Measurements from ENCODE around the gene CPXM2. TPM values are rescaled to one million over a fixed set of nuclear protein-coding genes. Genes with fewer than 3 reads are reported as not detected.

CPXM2 gene
- total and polyA plus RNA-seq, 10 of the 15 experiments (the other 5 are each of a cell fraction or from before 2014, with no cell fraction given) = 0.08 to 1.1 (median 0.58) TPM

DNA sequence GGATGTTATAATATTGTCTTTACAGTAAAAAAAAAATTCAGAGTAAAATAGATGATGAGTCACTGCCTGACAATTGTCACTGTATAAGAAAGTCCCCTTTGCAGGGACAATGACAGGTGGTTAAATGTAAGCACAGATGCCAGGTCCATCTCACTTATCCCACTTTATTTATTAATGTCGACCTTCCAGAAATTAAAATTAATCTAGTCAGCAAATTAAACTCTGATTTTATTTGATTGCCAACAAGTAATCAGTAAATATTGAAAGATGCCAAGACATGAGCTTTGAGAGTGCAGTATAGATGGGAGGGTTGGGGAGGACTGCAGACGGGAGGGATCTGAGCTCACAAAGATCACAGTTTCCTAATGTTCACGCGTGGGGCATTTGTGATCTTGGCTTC is 50.9 kb downstream of the CPXM2 start:
- CTCF ChIA-PET = interaction anchor here (1.0 to 2.0 kb wide), 3 partner anchors 9 to 57 kb away, joined by 3 to 8 read pairs (median 5); no protein-coding TSS in a partner anchor
- ATAC-seq (0 out of 3 replicates have a peak, but pooled peaks have one; percentile 14), FAIRE-seq (no peak), DNase-seq (ENCODE audit: low read depth, low spot score) (no peak)
- in situ Hi-C loops (cut with MboI) (loop anchor here (5.0 to 10.0 kb wide), 2 partner anchors 384 to 448 kb away; no protein-coding TSS in a partner anchor), intact Hi-C loops (cut with micrococcal nuclease; ENCODE audit: unreplicated experiment) (no loop called here)
- H3K4me3 ChIP-seq = no peak overlapping the region
- no peak overlapping the region for H2AFZ ChIP-seq (ENCODE audit: control insufficient read depth, low read depth, low read length)
- RAD21 ChIA-PET (ENCODE audit: unreplicated experiment) = interaction anchor here (0.7 to 3.8 kb wide), 6 partner anchors 7 to 62 kb away, joined by 3 to 27 read pairs (median 4); no protein-coding TSS in a partner anchor
- no peak overlapping the region for H3K4me2 ChIP-seq (ENCODE audit: control insufficient read depth, insufficient read depth)
- 29% methylated on average over 4 of the region's 4 CpGs for WGBS (ENCODE audit: insufficient coverage, insufficient replicate concordance, low lambda C conversion rate, missing lambda C conversion rate)
- H3K4me1 ChIP-seq (ENCODE audit: control insufficient read depth, insufficient read depth, low read length) = peaks cover 5% of the 10 kb centered on the region
- no peaks in the 10 kb centered on the region for H3K27me3 ChIP-seq (replicated peaks in 1 of 2; ENCODE audit: control insufficient read depth in 2 of 2, insufficient read depth in 2 of 2, low read length in 1 of 2)
- BruUV-seq (replicated peaks) = no TSS peak
- H3K9ac ChIP-seq (ENCODE audit: control insufficient read depth, insufficient read depth, low read length) = no peak overlapping the region
- SMC1A ChIA-PET (ENCODE audit: uncharacterized antibody, unreplicated experiment) = interaction anchor here (0.5 to 9.4 kb wide), 9 partner anchors 8 to 1270 kb away, joined by 3 to 158 read pairs (median 4); no protein-coding TSS in a partner anchor
- TF ChIP-seq ZNF384 (IDR thresholded peaks at IDR 0.05; ENCODE audit: borderline replicate concordance, low read depth, low read length) (peak; percentile 28; the same call in 1 of the 2 replicates), JUNB (IDR thresholded peaks at IDR 0.05) (0 out of 2 replicates have a peak, but pooled peaks have one; percentile 12), ASH2L (IDR thresholded peaks at IDR 0.05; ENCODE audit: borderline replicate concordance, low read depth) (no peak)
- no peaks in the 10 kb centered on the region for H3K36me3 ChIP-seq (ENCODE audit: control insufficient read depth in 2 of 2, insufficient read depth in 2 of 2, low read length in 1 of 2)
- H4K20me1 ChIP-seq (ENCODE audit: control insufficient read depth, insufficient read depth) = no peaks in the 10 kb centered on the region
- H3K27ac ChIP-seq (ENCODE audit: control insufficient read depth, insufficient read depth) = no peak overlapping the region
- POLR2A ChIA-PET = interaction anchor here (0.5 to 1.2 kb wide), 3 partner anchors 15 to 368 kb away, joined by 3 read pairs; no protein-coding TSS in a partner anchor
- no peaks in the 10 kb centered on the region for H3K79me2 ChIP-seq (ENCODE audit: control insufficient read depth, insufficient read depth, low read length)
- no peaks in the 10 kb centered on the region; the same call in 2 of the 3 replicates for H3K9me3 ChIP-seq (replicated peaks; ENCODE audit: control insufficient read depth, insufficient read depth, low read length)

DNA sequence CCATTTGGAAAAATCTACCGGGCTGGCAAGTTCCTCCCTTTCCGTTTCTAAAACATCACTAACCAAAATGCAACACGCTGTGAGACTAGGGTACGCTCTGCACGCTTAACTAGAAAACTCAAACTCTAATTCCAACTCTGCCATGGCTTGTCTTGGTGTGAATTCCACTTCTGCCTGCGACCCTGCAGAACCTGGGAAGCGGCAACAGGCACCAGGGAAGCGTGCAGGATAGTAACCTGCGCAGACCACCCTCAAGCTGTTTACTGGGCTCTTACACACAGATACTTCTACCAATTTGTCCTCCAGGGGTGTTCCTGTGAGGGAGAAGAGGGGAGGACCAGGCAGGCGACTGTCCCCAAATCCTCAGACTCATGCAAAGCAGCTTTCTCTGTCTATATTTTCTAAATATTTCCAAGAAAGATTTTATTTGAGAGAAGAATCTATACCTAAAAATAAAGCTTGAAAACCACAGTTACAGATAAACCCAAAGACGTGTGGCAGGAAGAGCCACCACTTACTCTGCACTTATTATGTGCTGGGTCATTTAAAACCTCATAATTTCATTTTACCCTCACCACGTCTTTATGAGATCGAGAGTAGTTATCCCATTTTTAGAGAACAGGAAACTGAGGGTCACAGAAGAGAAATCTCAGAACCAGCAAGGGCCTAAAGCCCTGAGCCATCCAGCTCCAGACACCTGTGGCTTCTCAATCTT is 52.9 kb downstream of the CPXM2 start:
- in situ Hi-C loops (cut with MboI) (no loop called here), intact Hi-C loops (cut with micrococcal nuclease; ENCODE audit: unreplicated experiment) (no loop called here)
- Histone ChIP-seq H3K27ac (ENCODE audit: control insufficient read depth, insufficient read depth) (no peak overlapping the region), H3K9me3 (replicated peaks; ENCODE audit: control insufficient read depth, insufficient read depth, low read length) (no peaks in the 10 kb centered on the region), H3K4me2 (ENCODE audit: control insufficient read depth, insufficient read depth) (no peak overlapping the region), H3K79me2 (ENCODE audit: control insufficient read depth, insufficient read depth, low read length) (no peaks in the 10 kb centered on the region), H3K4me3 (no peak overlapping the region), H3K27me3 (replicated peaks in 1 of 2; ENCODE audit: control insufficient read depth in 2 of 2, insufficient read depth in 2 of 2, low read length in 1 of 2) (no peaks in the 10 kb centered on the region), H3K36me3 (ENCODE audit: control insufficient read depth in 2 of 2, insufficient read depth in 2 of 2, low read length in 1 of 2) (no peaks in the 10 kb centered on the region), H3K4me1 (ENCODE audit: control insufficient read depth, insufficient read depth, low read length) (peaks cover 11% of the 10 kb centered on the region), H3K9ac (ENCODE audit: control insufficient read depth, insufficient read depth, low read length) (no peak overlapping the region), H2AFZ (ENCODE audit: control insufficient read depth, low read depth, low read length) (no peak overlapping the region), H4K20me1 (ENCODE audit: control insufficient read depth, insufficient read depth) (no peaks in the 10 kb centered on the region)
- TF ChIP-seq RELA (IDR thresholded peaks at IDR 0.05; ENCODE audit: borderline replicate concordance, partially characterized antibody) = no peak
- TF ChIP-seq, protein P1, sequence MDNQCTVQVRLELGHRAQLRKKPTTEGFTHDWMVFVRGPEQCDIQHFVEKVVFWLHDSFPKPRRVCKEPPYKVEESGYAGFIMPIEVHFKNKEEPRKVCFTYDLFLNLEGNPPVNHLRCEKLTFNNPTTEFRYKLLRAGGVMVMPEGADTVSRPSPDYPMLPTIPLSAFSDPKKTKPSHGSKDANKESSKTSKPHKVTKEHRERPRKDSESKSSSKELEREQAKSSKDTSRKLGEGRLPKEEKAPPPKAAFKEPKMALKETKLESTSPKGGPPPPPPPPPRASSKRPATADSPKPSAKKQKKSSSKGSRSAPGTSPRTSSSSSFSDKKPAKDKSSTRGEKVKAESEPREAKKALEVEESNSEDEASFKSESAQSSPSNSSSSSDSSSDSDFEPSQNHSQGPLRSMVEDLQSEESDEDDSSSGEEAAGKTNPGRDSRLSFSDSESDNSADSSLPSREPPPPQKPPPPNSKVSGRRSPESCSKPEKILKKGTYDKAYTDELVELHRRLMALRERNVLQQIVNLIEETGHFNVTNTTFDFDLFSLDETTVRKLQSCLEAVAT (IDR thresholded peaks at IDR 0.05) = 0 out of 2 replicates have a peak, but pooled peaks have one; percentile 41
- TF ChIP-seq, protein P2, sequence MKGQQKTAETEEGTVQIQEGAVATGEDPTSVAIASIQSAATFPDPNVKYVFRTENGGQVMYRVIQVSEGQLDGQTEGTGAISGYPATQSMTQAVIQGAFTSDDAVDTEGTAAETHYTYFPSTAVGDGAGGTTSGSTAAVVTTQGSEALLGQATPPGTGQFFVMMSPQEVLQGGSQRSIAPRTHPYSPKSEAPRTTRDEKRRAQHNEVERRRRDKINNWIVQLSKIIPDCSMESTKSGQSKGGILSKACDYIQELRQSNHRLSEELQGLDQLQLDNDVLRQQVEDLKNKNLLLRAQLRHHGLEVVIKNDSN (IDR thresholded peaks at IDR 0.05; ENCODE audit: borderline replicate concordance, extremely low read length, insufficient read depth, low read depth, low read length) = no peak
- TF ChIP-seq FOS (IDR thresholded peaks at IDR 0.05; ENCODE audit: borderline replicate concordance, extremely low read depth, insufficient read length) = no peak
- peak; percentile 56; the same call in 1 of the 2 replicates for TF ChIP-seq RUNX3 (IDR thresholded peaks at IDR 0.05; ENCODE audit: low read length)
- TF ChIP-seq, protein P3, sequence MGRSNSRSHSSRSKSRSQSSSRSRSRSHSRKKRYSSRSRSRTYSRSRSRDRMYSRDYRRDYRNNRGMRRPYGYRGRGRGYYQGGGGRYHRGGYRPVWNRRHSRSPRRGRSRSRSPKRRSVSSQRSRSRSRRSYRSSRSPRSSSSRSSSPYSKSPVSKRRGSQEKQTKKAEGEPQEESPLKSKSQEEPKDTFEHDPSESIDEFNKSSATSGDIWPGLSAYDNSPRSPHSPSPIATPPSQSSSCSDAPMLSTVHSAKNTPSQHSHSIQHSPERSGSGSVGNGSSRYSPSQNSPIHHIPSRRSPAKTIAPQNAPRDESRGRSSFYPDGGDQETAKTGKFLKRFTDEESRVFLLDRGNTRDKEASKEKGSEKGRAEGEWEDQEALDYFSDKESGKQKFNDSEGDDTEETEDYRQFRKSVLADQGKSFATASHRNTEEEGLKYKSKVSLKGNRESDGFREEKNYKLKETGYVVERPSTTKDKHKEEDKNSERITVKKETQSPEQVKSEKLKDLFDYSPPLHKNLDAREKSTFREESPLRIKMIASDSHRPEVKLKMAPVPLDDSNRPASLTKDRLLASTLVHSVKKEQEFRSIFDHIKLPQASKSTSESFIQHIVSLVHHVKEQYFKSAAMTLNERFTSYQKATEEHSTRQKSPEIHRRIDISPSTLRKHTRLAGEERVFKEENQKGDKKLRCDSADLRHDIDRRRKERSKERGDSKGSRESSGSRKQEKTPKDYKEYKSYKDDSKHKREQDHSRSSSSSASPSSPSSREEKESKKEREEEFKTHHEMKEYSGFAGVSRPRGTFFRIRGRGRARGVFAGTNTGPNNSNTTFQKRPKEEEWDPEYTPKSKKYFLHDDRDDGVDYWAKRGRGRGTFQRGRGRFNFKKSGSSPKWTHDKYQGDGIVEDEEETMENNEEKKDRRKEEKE (IDR thresholded peaks at IDR 0.05) = no peak
- no TSS peak for BruUV-seq (replicated peaks)
- DNase-seq (ENCODE audit: low read depth, low spot score) (no peak), FAIRE-seq (no peak), ATAC-seq (no peak)
- ChIA-PET POLR2A (interaction anchor here (1.0 kb wide), 1 partner anchor 10 kb away, joined by 3 read pairs; no protein-coding TSS in a partner anchor), RAD21 (ENCODE audit: unreplicated experiment) (interaction anchor here (3.8 kb wide), 1 partner anchor 11 kb away, joined by 27 read pairs; no protein-coding TSS in a partner anchor), SMC1A (ENCODE audit: uncharacterized antibody, unreplicated experiment) (interaction anchor here (0.8 to 9.4 kb wide), 7 partner anchors 10 to 58 kb away, joined by 3 to 158 read pairs (median 3); no protein-coding TSS in a partner anchor), CTCF (interaction anchor here (0.7 to 2.0 kb wide), 3 partner anchors 9 to 59 kb away, joined by 3 to 8 read pairs (median 4); no protein-coding TSS in a partner anchor)
- 34% methylated on average over 13 of the region's 13 CpGs for WGBS (ENCODE audit: insufficient coverage, insufficient replicate concordance, low lambda C conversion rate, missing lambda C conversion rate)
